NCI-H446 (cell line): ENCODE measurements around the gene CARD16.

Experiments
- DNase-seq, 2 experiments: peaks; one replicate each; lab custom pipeline; 2025; lab: John Stamatoyannopoulos, UW

The CARD16 gene

DNA sequence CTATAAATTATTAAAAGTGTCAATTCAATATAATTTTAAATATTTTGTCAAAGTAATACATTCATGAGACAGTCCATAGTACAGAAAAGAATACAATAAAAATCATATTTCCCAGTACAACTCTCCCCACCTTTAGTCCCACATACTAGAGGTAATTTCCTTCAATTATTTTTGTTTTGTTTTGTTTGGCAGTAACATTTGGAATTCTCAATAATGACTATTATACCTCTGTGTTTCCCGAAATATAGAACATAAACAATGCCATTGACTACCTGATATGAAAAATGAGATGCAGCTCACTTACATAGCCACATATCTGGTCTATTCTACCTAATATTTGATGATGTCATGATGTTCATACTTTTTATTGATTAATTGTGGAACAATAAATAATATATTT is 52.4 kb downstream of the CARD16 start:
- DNase-seq, result no peak

- no peak for DNase-seq
Measured at GRCh38 chr11:104991994-104992393, 53.1 kb downstream of the CARD16 start.
